Prostate gland (tissue), 2 donors: Measurements from ENCODE around the gene TRIM69. TPM values are rescaled to one million over a fixed set of nuclear protein-coding genes. Genes with fewer than 3 reads are reported as not detected.

Experiments used
- DNase-seq: peaks from one replicate; pipeline ENCODE4 v3.0.0-alpha.2; 2019; ENCODE audit warnings: low spot score
- H3K27ac ChIP-seq, 2 donors: fragments of 200-600 bp; sonication (generic); 2 replicates each; pipeline ENCODE4 v1.5.1; 2017 to 2019
- H3K27me3 ChIP-seq: fragments of 200-600 bp; sonication (generic); replicated peaks from 2 replicates; pipeline ENCODE4 v1.5.1; 2019; ENCODE audit not compliant: insufficient read depth
- H3K36me3 ChIP-seq, 2 donors: fragments of 200-600 bp; sonication (generic); 1 replicate in 1 of 2; 2 replicates in 1 of 2; pipeline versions ENCODE4 v1.5.1 to v1.8.1; 2017 to 2019
- H3K4me1 ChIP-seq: fragments of 200-600 bp; sonication (generic); replicated peaks from 2 replicates; pipeline ENCODE4 v1.5.1; 2019
- H3K4me3 ChIP-seq, 2 donors: fragments of 200-600 bp; sonication (generic); 2 replicates each; pipeline ENCODE4 v1.5.1; 2017 to 2019
- H3K9me3 ChIP-seq: fragments of 200-600 bp; sonication (generic); 2 replicates; pipeline ENCODE4 v1.5.1; 2017
- POLR2A ChIP-seq: fragments of 450-650 bp; IDR thresholded peaks from one replicate; pipeline ENCODE4 v1.6.1; 2016; ENCODE audit warnings: antibody characterized with exemption, mild to moderate bottlenecking
- POLR2AphosphoS5 ChIP-seq: sonication (generic); formaldehyde crosslinking; IDR thresholded peaks from one replicate; pipeline ENCODE4 v1.6.1; 2017; ENCODE audit warnings: antibody characterized with exemption
- WGBS: methylation state at CpG from one replicate; pipeline ENCODE4 v1.1.5; 2018; 5-methylcytosine and 5-hydroxymethylcytosine counted together
- intact Hi-C: fragments of 100-400 bp; cut with DNase I; formaldehyde crosslinking; loops from one replicate; pipeline ENCODE4 v1.14.2; 2022
- total RNA-seq, 2 donors: library from RNA; depleted of rRNA; stranded (reverse); fragments of >200 nt; gene quantifications; one replicate each; pipeline ENCODE4 v1.1.0, GENCODE V29; 2016
- TF ChIP-seq, protein P1 (sequence below), 4 experiments: fragments of 200-600 bp in 2 of 4; fragments of 450-650 bp in 2 of 4; sonication (generic) in 2 of 4; IDR thresholded peaks; 1 replicate in 3 of 4; 2 replicates in 1 of 4; pipeline ENCODE4 v1.5.1; 2016 to 2019; ENCODE audit warnings: antibody characterized with exemption in 4 of 4, mild to moderate bottlenecking in 2 of 4, moderate library complexity in 2 of 4

Gene TRIM69
- total RNA-seq, 2 donors from 2014 or later, result 7.6 to 12.0 TPM

DNA sequence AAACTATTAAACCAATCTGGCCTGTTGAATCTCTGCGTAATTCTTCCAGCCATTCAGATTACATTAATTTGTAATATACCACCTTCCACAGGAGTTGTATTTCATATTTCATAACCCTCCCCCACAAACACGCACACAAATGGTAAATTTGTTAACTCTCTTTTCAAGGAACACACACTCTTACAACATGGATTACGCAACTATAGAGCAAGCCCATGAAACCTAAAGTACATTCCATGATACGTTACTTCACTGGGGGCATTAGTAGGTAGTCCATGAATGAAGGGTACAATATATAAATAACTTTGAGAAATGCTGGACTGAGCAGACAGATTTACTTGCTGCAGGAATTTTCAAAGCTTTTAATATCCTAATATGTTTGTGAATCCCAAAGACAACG is 65.0 kb downstream of the TRIM69 start:
- intact Hi-C loops, result no loop called here
- TF ChIP-seq POLR2AphosphoS5, result no peak
- TF ChIP-seq, protein P1, sequence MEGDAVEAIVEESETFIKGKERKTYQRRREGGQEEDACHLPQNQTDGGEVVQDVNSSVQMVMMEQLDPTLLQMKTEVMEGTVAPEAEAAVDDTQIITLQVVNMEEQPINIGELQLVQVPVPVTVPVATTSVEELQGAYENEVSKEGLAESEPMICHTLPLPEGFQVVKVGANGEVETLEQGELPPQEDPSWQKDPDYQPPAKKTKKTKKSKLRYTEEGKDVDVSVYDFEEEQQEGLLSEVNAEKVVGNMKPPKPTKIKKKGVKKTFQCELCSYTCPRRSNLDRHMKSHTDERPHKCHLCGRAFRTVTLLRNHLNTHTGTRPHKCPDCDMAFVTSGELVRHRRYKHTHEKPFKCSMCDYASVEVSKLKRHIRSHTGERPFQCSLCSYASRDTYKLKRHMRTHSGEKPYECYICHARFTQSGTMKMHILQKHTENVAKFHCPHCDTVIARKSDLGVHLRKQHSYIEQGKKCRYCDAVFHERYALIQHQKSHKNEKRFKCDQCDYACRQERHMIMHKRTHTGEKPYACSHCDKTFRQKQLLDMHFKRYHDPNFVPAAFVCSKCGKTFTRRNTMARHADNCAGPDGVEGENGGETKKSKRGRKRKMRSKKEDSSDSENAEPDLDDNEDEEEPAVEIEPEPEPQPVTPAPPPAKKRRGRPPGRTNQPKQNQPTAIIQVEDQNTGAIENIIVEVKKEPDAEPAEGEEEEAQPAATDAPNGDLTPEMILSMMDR (IDR thresholded peaks at IDR 0.05), result no peak
- Histone ChIP-seq H3K4me3 (no peak overlapping the region), H3K4me1 (no peaks in the 10 kb centered on the region), H3K27me3 (no peaks in the 10 kb centered on the region), H3K36me3 (no peaks in the 10 kb centered on the region), H3K9me3 (no peaks in the 10 kb centered on the region), H3K27ac (no peak overlapping the region)
- 80% methylated on average over 5 of the region's 5 CpGs for whole genome bisulfite sequencing
- DNase-seq, result no peak

DNA sequence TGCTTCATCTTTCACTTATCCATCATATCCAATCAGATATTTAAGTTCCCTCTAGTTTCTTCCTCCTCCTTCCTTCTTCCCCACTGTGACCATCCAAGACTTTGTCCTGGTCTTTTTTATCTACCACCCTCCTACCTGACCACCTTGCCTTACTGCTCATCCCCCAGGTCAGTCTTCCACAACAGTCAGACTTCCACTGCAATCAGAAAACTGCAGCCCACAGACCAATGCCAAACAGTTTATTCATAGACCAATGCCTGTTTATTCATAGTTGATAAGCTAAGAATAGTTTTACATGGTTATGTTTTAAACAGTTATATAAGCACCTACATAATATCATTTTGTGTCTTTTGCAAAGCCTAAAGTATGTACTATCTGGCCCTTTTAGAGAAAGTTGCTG is 65.5 kb downstream of the TRIM69 start:
- TF ChIP-seq POLR2AphosphoS5 (no peak), POLR2A (no peak)
- Histone ChIP-seq H3K4me3 (no peak overlapping the region), H3K27me3 (no peaks in the 10 kb centered on the region), H3K36me3 (no peaks in the 10 kb centered on the region), H3K4me1 (no peaks in the 10 kb centered on the region), H3K9me3 (no peaks in the 10 kb centered on the region), H3K27ac (no peak overlapping the region)
- DNase-seq, result no peak
- intact Hi-C loops, result no loop called here

DNA sequence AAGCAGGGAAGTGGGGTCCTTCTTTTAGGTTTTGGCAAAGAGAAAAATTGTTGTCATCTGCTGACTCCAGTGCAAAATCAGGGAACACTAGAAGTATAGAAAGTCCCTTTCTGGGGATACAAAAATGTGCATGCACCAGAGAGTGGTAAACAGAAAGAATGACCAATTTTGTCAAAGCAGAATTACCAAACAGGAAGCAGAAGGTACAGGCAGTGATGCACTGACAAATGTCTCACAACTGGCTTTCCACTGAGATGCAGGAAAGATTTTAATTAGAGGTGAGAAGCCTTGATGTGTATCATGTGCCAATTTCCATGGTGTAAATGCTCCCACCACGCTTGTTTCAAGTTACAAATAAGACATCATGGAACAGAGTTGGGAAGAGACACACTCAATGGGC is 66.0 kb downstream of the TRIM69 start:
- intact Hi-C loops, result no loop called here
- no peaks in the 10 kb centered on the region for H3K4me1 ChIP-seq

DNA sequence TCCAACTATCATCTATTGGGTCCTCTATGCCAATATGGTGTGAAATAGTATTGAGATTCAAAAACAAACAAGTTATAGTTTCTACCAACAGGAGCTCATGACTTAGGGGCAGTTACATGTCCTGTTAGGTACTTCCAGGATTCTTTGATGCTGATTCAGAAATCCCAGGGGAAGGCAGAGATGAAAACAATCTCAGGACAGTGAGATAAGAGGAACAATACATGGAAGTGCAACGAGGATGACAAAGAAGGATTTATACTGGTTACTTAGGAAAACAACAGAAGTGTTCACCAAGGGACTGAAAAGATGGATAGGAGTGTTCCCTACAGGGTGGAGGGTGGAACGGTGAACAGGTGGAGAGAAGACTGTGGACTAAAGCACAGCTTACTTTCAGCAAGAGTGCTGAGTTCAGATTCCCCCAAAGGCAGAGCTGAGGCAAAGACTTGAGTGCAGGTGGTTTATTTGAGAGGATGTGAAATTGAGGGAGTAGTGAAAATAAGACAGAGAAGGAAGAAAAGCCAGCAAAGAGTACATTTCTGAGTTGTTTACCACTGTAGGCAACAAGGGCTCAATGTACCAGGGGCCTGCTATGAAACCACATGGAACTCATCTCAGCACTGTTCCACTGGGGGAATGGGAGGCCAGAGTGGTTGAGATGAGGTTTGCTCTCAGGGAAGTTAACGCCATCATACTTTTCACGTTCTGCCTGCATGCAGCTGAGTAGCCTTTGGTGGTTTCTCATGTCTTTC is 68.1 kb downstream of the TRIM69 start:
- no peak for DNase-seq
- Histone ChIP-seq H3K27me3 (no peaks in the 10 kb centered on the region), H3K4me3 (no peak overlapping the region), H3K4me1 (no peaks in the 10 kb centered on the region), H3K9me3 (no peaks in the 10 kb centered on the region), H3K27ac (no peak overlapping the region), H3K36me3 (no peaks in the 10 kb centered on the region)
- intact Hi-C loops, result no loop called here
- TF ChIP-seq, protein P1 (IDR thresholded peaks at IDR 0.05), result no peak
- TF ChIP-seq POLR2A (no peak), POLR2AphosphoS5 (no peak)
- 78% methylated on average over 4 of the region's 4 CpGs for WGBS

More for the DNA sequence above, 66.0 kb downstream of the TRIM69 start:
- TF ChIP-seq POLR2AphosphoS5 (no peak), POLR2A (no peak)
- TF ChIP-seq, protein P1 (IDR thresholded peaks at IDR 0.05), result no peak
- no peak overlapping the region for H3K4me3 ChIP-seq
- 75% methylated on average over 1 of the region's 1 CpG for WGBS
- H3K27ac ChIP-seq, result no peak overlapping the region
- H3K9me3 ChIP-seq, result no peaks in the 10 kb centered on the region
- DNase-seq, result no peak
- no peaks in the 10 kb centered on the region for H3K36me3 ChIP-seq
- no peaks in the 10 kb centered on the region for H3K27me3 ChIP-seq

DNA sequence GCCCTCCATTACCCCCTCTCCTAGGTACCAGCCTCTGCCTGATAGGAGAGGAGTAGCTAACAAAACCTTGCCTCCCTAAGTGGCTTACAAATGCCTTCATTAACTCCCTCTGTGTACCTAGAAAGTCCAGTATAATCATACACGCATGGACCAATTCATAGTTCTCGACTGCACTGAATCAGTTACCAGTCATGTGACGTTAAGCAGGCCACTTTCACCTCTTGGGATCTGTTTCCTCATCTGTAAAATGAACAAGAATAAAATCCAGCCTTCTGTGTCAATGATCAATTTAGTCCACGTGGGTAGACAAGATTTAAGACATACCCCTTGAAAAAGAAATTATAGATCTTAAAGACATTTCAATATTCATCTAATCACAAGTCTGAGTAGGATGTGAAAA is 72.2 kb downstream of the TRIM69 start:
- DNase-seq, result no peak
- Histone ChIP-seq H3K27me3 (no peaks in the 10 kb centered on the region), H3K36me3 (no peaks in the 10 kb centered on the region), H3K27ac (no peak overlapping the region), H3K4me1 (no peaks in the 10 kb centered on the region), H3K9me3 (no peaks in the 10 kb centered on the region), H3K4me3 (no peak overlapping the region)
- TF ChIP-seq, protein P1 (IDR thresholded peaks at IDR 0.05), result no peak
- no peak for TF ChIP-seq POLR2A
- TF ChIP-seq POLR2AphosphoS5, result no peak
- WGBS, result 84% methylated on average over 4 of the region's 4 CpGs
- intact Hi-C loops, result no loop called here
